Measurements from ENCODE around the gene HTRA1. TPM values are rescaled to one million over a fixed set of nuclear protein-coding genes. Genes with fewer than 3 reads are reported as not detected.

HTRA1 gene
- polyA plus RNA-seq, 1 donor: 69.8 TPM

- Histone ChIP-seq H3K4me1 (ENCODE audit: control insufficient read depth, insufficient read depth, low read length) (peaks cover 24% of the 10 kb centered on the region), H3K9me3 (ENCODE audit: control insufficient read depth, low read depth, low read length) (no peaks in the 10 kb centered on the region), H3K27ac (ENCODE audit: low read length) (peak within 1 kb of the TSS; percentile 23), H3K4me3 (ENCODE audit: low read length) (peak within 1 kb of the TSS; percentile 4), H3K36me3 (ENCODE audit: control insufficient read depth, insufficient read depth, low read length) (no peaks in the 10 kb centered on the region), H3K27me3 (ENCODE audit: control insufficient read depth, insufficient read depth, low read length) (no peaks in the 10 kb centered on the region)
- DNase-seq: no peak
- WGBS (ENCODE audit: insufficient coverage, low lambda C conversion rate): 0% methylated on average over 1 of the region's 4 CpGs
Observed at GRCh38 chr10:122560279-122560804, 99.0 kb downstream of the HTRA1 start, which contains the start of gene DMBT1. Gene DMBT1 (plus strand): TSS chr10:122560754. CDS start chr10:122560771, 17 bp downstream.

GRCh38 chr10:122561212-122561611 is 99.9 kb downstream of the HTRA1 start:
- WGBS (ENCODE audit: insufficient coverage, low lambda C conversion rate): 33% methylated on average over 3 of the region's 6 CpGs
- H3K4me1 ChIP-seq (ENCODE audit: control insufficient read depth, insufficient read depth, low read length): peaks cover 27% of the 10 kb centered on the region
- H3K36me3 ChIP-seq (ENCODE audit: control insufficient read depth, insufficient read depth, low read length): no peaks in the 10 kb centered on the region
- H3K9me3 ChIP-seq (ENCODE audit: control insufficient read depth, low read depth, low read length): no peaks in the 10 kb centered on the region
- H3K27me3 ChIP-seq (ENCODE audit: control insufficient read depth, insufficient read depth, low read length): no peaks in the 10 kb centered on the region
- H3K27ac ChIP-seq (ENCODE audit: low read length): peak overlapping the region; percentile 23
- H3K4me3 ChIP-seq (ENCODE audit: low read length): peak overlapping the region; percentile 4
- DNase-seq: no peak

GRCh38 chr10:122561792-122562191 is 100.4 kb downstream of the HTRA1 start:
- Histone ChIP-seq H3K27ac (ENCODE audit: low read length) (no peak overlapping the region), H3K4me3 (ENCODE audit: low read length) (no peak overlapping the region), H3K27me3 (ENCODE audit: control insufficient read depth, insufficient read depth, low read length) (no peaks in the 10 kb centered on the region), H3K36me3 (ENCODE audit: control insufficient read depth, insufficient read depth, low read length) (no peaks in the 10 kb centered on the region), H3K9me3 (ENCODE audit: control insufficient read depth, low read depth, low read length) (no peaks in the 10 kb centered on the region), H3K4me1 (ENCODE audit: control insufficient read depth, insufficient read depth, low read length) (peaks cover 27% of the 10 kb centered on the region)
- no peak for DNase-seq

Other genes starting within 250 kb of the HTRA1 start
- 0.79 TPM for gene BTBD16, start 190.3 kb upstream of the HTRA1 start, polyA plus RNA-seq
- 65.6 TPM for gene PLEKHA1, start 86.8 kb upstream of the HTRA1 start, polyA plus RNA-seq
- 0.15 TPM for gene ARMS2, start 6.9 kb upstream of the HTRA1 start, polyA plus RNA-seq
- 198 TPM for gene DMBT1, start 99.2 kb downstream of the HTRA1 start, polyA plus RNA-seq
- gene C10orf120, start 238.3 kb downstream of the HTRA1 start, polyA plus RNA-seq: not detected

All from large intestine (tissue), 3 donors.